Kidney (tissue), 14 donors: Measurements from ENCODE around the gene CCDC38. TPM values are rescaled to one million over a fixed set of nuclear protein-coding genes. Genes with fewer than 3 reads are reported as not detected.
"Not testable (repeated sequence)": the region's sequence is repeated elsewhere in the genome, so short reads cannot be mapped to it uniquely, and the experiment has no call there.

Experiments
- DNase-seq, 5 donors: peaks; one replicate each; pipeline ENCODE4 v3.0.0-alpha.2; 2013 to 2020
- FAIRE-seq: peaks from 2 replicates; lab custom pipeline; 2012; peaks lifted over from hg19 to GRCh38; lab: Jason Lieb, UNC
- H3K27ac ChIP-seq, 2 donors: one replicate each; pipeline ENCODE4 v1.7.0; 2013; ENCODE audit warnings: low read depth in 2 of 2, low read length in 2 of 2, inconsistent platforms in 1 of 2
- H3K27me3 ChIP-seq: one replicate; pipeline ENCODE4 v1.7.1; 2013; ENCODE audit warnings: low read length, inconsistent platforms; ENCODE audit not compliant: control insufficient read depth, insufficient read depth
- H3K36me3 ChIP-seq, 3 donors: one replicate each; pipeline versions ENCODE4 v1.7.0 to v1.7.1; 2013; ENCODE audit warnings: low read length in 3 of 3, control low read depth in 1 of 3, inconsistent platforms in 1 of 3; ENCODE audit not compliant: insufficient read depth in 3 of 3, control insufficient read depth in 2 of 3
- H3K4me1 ChIP-seq, 3 donors: one replicate each; pipeline versions ENCODE4 v1.7.0 to v1.7.1; 2013; ENCODE audit warnings: low read length in 3 of 3, inconsistent platforms in 1 of 3, low read depth in 1 of 3; ENCODE audit not compliant: control insufficient read depth in 2 of 3, insufficient read depth in 2 of 3
- H3K4me3 ChIP-seq, 3 donors: one replicate each; pipeline versions ENCODE4 v1.7.0 to v1.8.1; 2013; ENCODE audit warnings: low read length in 3 of 3, control low read depth in 1 of 3, inconsistent platforms in 1 of 3
- H3K9ac ChIP-seq, 3 donors: one replicate each; pipeline versions ENCODE4 v1.7.0 to v1.7.1; 2013; ENCODE audit warnings: low read length in 3 of 3, control low read depth in 1 of 3, inconsistent platforms in 1 of 3
- H3K9me3 ChIP-seq, 3 donors: one replicate each; pipeline versions ENCODE4 v1.7.0 to v1.7.1; 2013; ENCODE audit warnings: low read length in 3 of 3, control low read depth in 1 of 3, inconsistent platforms in 1 of 3; ENCODE audit not compliant: control insufficient read depth in 2 of 3, insufficient read depth in 1 of 3
- CTCF ChIP-seq: IDR thresholded peaks from 3 replicates; pipeline ENCODE4 v1.5.1; 2012; ENCODE audit warnings: mild to moderate bottlenecking, moderate library complexity, borderline replicate concordance; ENCODE audit not compliant: insufficient read depth; ENCODE audit errors: extremely low read depth
- intact Hi-C: fragments of 100-400 bp; cut with DNase I; formaldehyde crosslinking; loops from one replicate; pipeline ENCODE4 v1.11.1; 2022
- polyA plus RNA-seq: library from polyadenylated mRNA; stranded (reverse); fragments of 350-450 nt; fragmentation: Illumina TruSeq; extraction: RNeasy Lipid Tissue Mini Kit (QIAGEN cat#74804); gene quantifications from one replicate; pipeline ENCODE4 v1.2.3, GENCODE V29; 2014; ENCODE audit warnings: low read depth, low replicate concordance; ENCODE audit not compliant: insufficient read depth
- total RNA-seq: library from RNA; stranded (reverse); fragmentation: NEBNext Ultra II Directional; extraction: Animal tissue kit (Norgen Biotek cat#: 25700); gene quantifications from one replicate; pipeline ENCODE4 v1.2.1, GENCODE V29; 2021
- donor health status: control.
- donor health status: control.
- donor health status: control.
- donor health status: control.
- donor health status: control.
- donor health status: DM: yes; HTN: yes; CAD: no.
- donor health status: Normal renal cell carcinoma (clear cell type).

Gene CCDC38
- total and polyA plus RNA-seq, 2 donors from 2014 or later: 0.31 TPM; not detected in 1

- TF ChIP-seq CTCF: no peak
- H3K36me3 ChIP-seq: no peaks in the 10 kb centered on the region
- intact Hi-C loops: no loop called here
- H3K9ac ChIP-seq: no peak overlapping the region
- H3K27ac ChIP-seq: no peak overlapping the region
- DNase-seq: peak in 2 of 5 donors; percentile 19 to 38
- no peak for FAIRE-seq
- no peaks in the 10 kb centered on the region for H3K9me3 ChIP-seq
- no peak overlapping the region for H3K4me3 ChIP-seq
- H3K27me3 ChIP-seq: no peaks in the 10 kb centered on the region
- peaks cover 0 to 3% (median 0%) of the 10 kb centered on the region in 3 donors for H3K4me1 ChIP-seq
Measured at GRCh38 chr12:95972832-95973456, 30.5 kb upstream of the CCDC38 start.

- no peak overlapping the region for H3K9ac ChIP-seq
- DNase-seq (no peak), FAIRE-seq (no peak)
- no peak for TF ChIP-seq CTCF
- H3K27ac ChIP-seq: no peak overlapping the region
- H3K4me1 ChIP-seq: peaks cover 0 to 5% (median 3%) of the 10 kb centered on the region in 3 donors
- no peak overlapping the region for H3K4me3 ChIP-seq
- intact Hi-C loops: no loop called here
- H3K9me3 ChIP-seq: no peaks in the 10 kb centered on the region
- no peaks in the 10 kb centered on the region for H3K36me3 ChIP-seq
- no peaks in the 10 kb centered on the region for H3K27me3 ChIP-seq
Measured at GRCh38 chr12:95970905-95971304, 28.5 kb upstream of the CCDC38 start.

DNA sequence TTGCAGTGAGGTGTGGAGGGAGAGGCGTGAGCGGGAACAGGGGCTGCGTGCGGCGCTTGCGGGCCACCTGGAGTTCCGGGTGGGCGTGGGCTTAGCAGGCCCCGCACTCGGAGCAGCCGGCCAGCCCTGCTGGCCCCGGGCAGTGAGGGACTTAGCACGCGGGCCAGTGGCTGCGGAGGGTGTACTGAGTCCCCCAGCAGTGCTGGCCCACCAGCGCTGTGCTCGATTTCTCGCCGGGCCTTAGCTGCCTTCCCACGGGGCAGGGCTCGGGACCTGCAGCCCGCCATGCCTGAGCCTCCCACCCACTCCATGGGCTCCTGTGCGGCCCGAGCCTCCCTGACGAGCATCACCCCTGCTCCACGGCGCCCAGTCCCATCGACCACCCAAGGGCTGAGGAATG is 26.7 kb upstream of the CCDC38 start:
- H3K4me1 ChIP-seq, DNase-seq, H3K4me3 ChIP-seq, FAIRE-seq, H3K36me3 ChIP-seq, intact Hi-C loops, H3K27ac ChIP-seq, H3K9me3 ChIP-seq, H3K9ac ChIP-seq, H3K27me3 ChIP-seq: not testable (repeated sequence)

GRCh38 chr12:95967301-95967700 is 24.9 kb upstream of the CCDC38 start:
- DNase-seq (no peak), FAIRE-seq (no peak)
- Histone ChIP-seq H3K36me3 (no peaks in the 10 kb centered on the region), H3K4me3 (no peak overlapping the region), H3K4me1 (peaks cover 0 to 5% (median 0%) of the 10 kb centered on the region in 3 donors), H3K9ac (no peak overlapping the region), H3K27me3 (no peaks in the 10 kb centered on the region), H3K9me3 (no peaks in the 10 kb centered on the region), H3K27ac (no peak overlapping the region)
- no peak for TF ChIP-seq CTCF
- intact Hi-C loops: no loop called here
